H9 (cell line): Measurements from ENCODE around the gene KCTD2. TPM values are rescaled to one million over a fixed set of nuclear protein-coding genes. Genes with fewer than 3 reads are reported as not detected.

Source experiments
- DNase-seq: peaks from one replicate; pipeline ENCODE4 v3.0.0-alpha.2; 2017
- H2AFZ ChIP-seq: one replicate; pipeline ENCODE4 v1.6.1; 2013; ENCODE audit warnings: mild to moderate bottlenecking, low read length, control low read depth, moderate library complexity
- H2AK5ac ChIP-seq: 2 replicates; pipeline ENCODE4 v1.6.1; 2013; ENCODE audit warnings: low read length, control low read depth, mixed read lengths; ENCODE audit not compliant: insufficient read length
- H2BK120ac ChIP-seq: one replicate; pipeline ENCODE4 v1.6.1; 2013; ENCODE audit warnings: low read depth, mild to moderate bottlenecking, low read length, control low read depth, inconsistent platforms; ENCODE audit not compliant: poor library complexity, severe bottlenecking
- H2BK12ac ChIP-seq: 2 replicates; pipeline ENCODE4 v1.6.1; 2013; ENCODE audit warnings: low read length, control low read depth, mixed read lengths, low read depth; ENCODE audit not compliant: insufficient read length
- H2BK15ac ChIP-seq: 2 replicates; pipeline ENCODE4 v1.6.1; 2013; ENCODE audit warnings: low read depth, low read length, control low read depth
- H2BK20ac ChIP-seq: one replicate; pipeline ENCODE4 v1.6.1; 2013; ENCODE audit warnings: low read depth, mild to moderate bottlenecking, low read length, control low read depth, inconsistent platforms; ENCODE audit not compliant: poor library complexity, severe bottlenecking
- H2BK5ac ChIP-seq: 2 replicates; pipeline ENCODE4 v1.6.1; 2013; ENCODE audit warnings: low read length, control low read depth, mixed read lengths; ENCODE audit not compliant: insufficient read length
- H3K14ac ChIP-seq: 2 replicates; pipeline ENCODE4 v1.6.1; 2013; ENCODE audit warnings: low read length, control low read depth; ENCODE audit not compliant: insufficient read depth
- H3K18ac ChIP-seq: 2 replicates; pipeline ENCODE4 v1.6.1; 2013; ENCODE audit warnings: low read depth, mild to moderate bottlenecking, mixed read lengths, low read length, control low read depth; ENCODE audit not compliant: insufficient read length
- H3K23ac ChIP-seq: 2 replicates; pipeline ENCODE4 v1.6.1; 2013; ENCODE audit warnings: low read length, control low read depth, mixed read lengths, low read depth; ENCODE audit not compliant: insufficient read length
- H3K23me2 ChIP-seq: 2 replicates; pipeline ENCODE4 v1.6.1; 2013; ENCODE audit warnings: low read depth, mild to moderate bottlenecking, mixed read lengths, low read length, control low read depth; ENCODE audit not compliant: insufficient read length, poor library complexity, severe bottlenecking
- H3K27ac ChIP-seq: 2 replicates; pipeline ENCODE4 v1.5.1; 2013; ENCODE audit warnings: low read length, control low read depth, mixed read lengths, low read depth; ENCODE audit not compliant: insufficient read length
- H3K27me3 ChIP-seq: 2 replicates; pipeline ENCODE4 v1.6.1; 2013; ENCODE audit warnings: low read length, control low read depth, inconsistent platforms; ENCODE audit not compliant: insufficient read depth
- H3K4ac ChIP-seq: 2 replicates; pipeline ENCODE4 v1.6.1; 2013; ENCODE audit warnings: low read depth, mild to moderate bottlenecking, control low read depth, inconsistent platforms, low read length, moderate library complexity
- H3K4me1 ChIP-seq: 2 replicates; pipeline ENCODE4 v1.6.1; 2013; ENCODE audit warnings: low read length, control low read depth, inconsistent platforms; ENCODE audit not compliant: insufficient read depth
- H3K4me2 ChIP-seq: 2 replicates; pipeline ENCODE4 v1.6.1; 2013; ENCODE audit warnings: low read length, control low read depth, mixed read lengths; ENCODE audit not compliant: insufficient read length, insufficient read depth
- H3K56ac ChIP-seq: 2 replicates; pipeline ENCODE4 v1.6.1; 2013; ENCODE audit warnings: low read depth, mild to moderate bottlenecking, mixed read lengths, low read length, control low read depth; ENCODE audit not compliant: insufficient read length
- H3K79me1 ChIP-seq: 2 replicates; pipeline ENCODE4 v1.6.1; 2013; ENCODE audit warnings: low read depth, mild to moderate bottlenecking, moderate library complexity, low read length, control low read depth, inconsistent platforms; ENCODE audit not compliant: insufficient read depth, poor library complexity, severe bottlenecking
- H3K79me2 ChIP-seq: 2 replicates; pipeline ENCODE4 v1.6.1; 2013; ENCODE audit warnings: low read length, control low read depth, inconsistent platforms; ENCODE audit not compliant: insufficient read depth
- H3K9ac ChIP-seq: 2 replicates; pipeline ENCODE4 v1.6.1; 2013; ENCODE audit warnings: low read length, control low read depth, mixed read lengths; ENCODE audit not compliant: insufficient read length; ENCODE audit errors: extremely low read depth
- H3K9me3 ChIP-seq: one replicate; pipeline ENCODE4 v1.6.1; 2013; ENCODE audit warnings: low read depth, low read length, inconsistent platforms; ENCODE audit not compliant: control insufficient read depth
- H3T11ph ChIP-seq: one replicate; pipeline ENCODE4 v1.6.1; 2013; ENCODE audit warnings: mild to moderate bottlenecking, low read length, control low read depth, inconsistent platforms
- H4K20me1 ChIP-seq: one replicate; pipeline ENCODE4 v1.6.1; 2013; ENCODE audit not compliant: control insufficient read depth, insufficient read length, insufficient read depth
- H4K5ac ChIP-seq: 2 replicates; pipeline ENCODE4 v1.6.1; 2013; ENCODE audit warnings: low read depth, mild to moderate bottlenecking, mixed read lengths, low read length, control low read depth; ENCODE audit not compliant: insufficient read length
- H4K8ac ChIP-seq: replicated peaks from 2 replicates; pipeline ENCODE4 v1.6.1; 2013; ENCODE audit warnings: low read length, control low read depth, mixed read lengths, low read depth; ENCODE audit not compliant: insufficient read length
- H4K91ac ChIP-seq: 2 replicates; pipeline ENCODE4 v1.6.1; 2013; ENCODE audit warnings: low read depth, mild to moderate bottlenecking, moderate library complexity, mixed read lengths, low read length, control low read depth; ENCODE audit not compliant: insufficient read length
- H3K27ac Mint-ChIP-seq, 3 experiments: 2 replicates in 2 of 3; 3 replicates in 1 of 3; pipeline ENCODE4 v1.8.0; 2020 to 2021; ENCODE audit warnings: mixed read lengths in 3 of 3, mild to moderate bottlenecking in 1 of 3, moderate library complexity in 1 of 3
- H3K27me3 Mint-ChIP-seq: 2 replicates; pipeline ENCODE4 v1.8.0; 2021; ENCODE audit warnings: low read depth, mild to moderate bottlenecking, moderate library complexity, mixed read lengths
- H3K36me3 Mint-ChIP-seq, 3 experiments: 2 replicates in 2 of 3; 3 replicates in 1 of 3; pipeline ENCODE4 v1.8.0; 2020 to 2021; ENCODE audit warnings: low read depth in 3 of 3, mixed read lengths in 3 of 3; ENCODE audit not compliant: insufficient read depth in 1 of 3
- H3K4me1 Mint-ChIP-seq, 2 experiments: 2 replicates each; pipeline ENCODE4 v1.8.0; 2020; ENCODE audit warnings: mixed read lengths in 2 of 2
- H3K4me3 Mint-ChIP-seq, 2 experiments: 2 replicates in 1 of 2; 3 replicates in 1 of 2; pipeline ENCODE4 v1.8.0; 2020 to 2021; ENCODE audit warnings: mild to moderate bottlenecking in 2 of 2, mixed read lengths in 2 of 2, moderate library complexity in 1 of 2
- H3K9me3 Mint-ChIP-seq, 2 experiments: 2 replicates in 1 of 2; 3 replicates in 1 of 2; pipeline ENCODE4 v1.8.0; 2020; ENCODE audit warnings: mild to moderate bottlenecking in 2 of 2, mixed read lengths in 2 of 2, moderate library complexity in 1 of 2
- CTCF ChIP-seq: fragments of 200-600 bp; sonication (generic); conservative IDR thresholded peaks from 3 replicates; pipeline ENCODE4 v1.8.0; 2021; ENCODE audit warnings: antibody characterized with exemption, mild to moderate bottlenecking
- WGBS: extraction: QIAGEN DNeasy Blood & Tissue Kit; methylation state at CpG from one replicate; pipeline ENCODE4 v1.1.7; 2013; ENCODE audit warnings: missing lambda C conversion rate, low lambda C conversion rate, mixed read lengths; ENCODE audit not compliant: insufficient read length; ENCODE audit errors: extremely low coverage; 5-methylcytosine and 5-hydroxymethylcytosine counted together
- total RNA-seq: library from RNA; stranded (reverse); gene quantifications from 2 replicates; pipeline ENCODE4 v1.2.1, GENCODE V29; 2021

KCTD2 gene
- total RNA-seq, 1 experiment from 2014 or later = 40.1 TPM

GRCh38 chr17:75090871-75091854 lies 44.1 kb downstream of the KCTD2 start:
- Histone ChIP-seq H4K8ac (no peak overlapping the region), H2AK5ac (no peak overlapping the region), H3K4me1 (peaks cover 7% of the 10 kb centered on the region; the same call in 1 of the 2 replicates), H3K23me2 (peaks cover 7% of the 10 kb centered on the region), H3K14ac (peak overlapping the region; percentile 73; the same call in 1 of the 2 replicates), H4K91ac (no peak overlapping the region), H3K79me2 (no peaks in the 10 kb centered on the region; the same call in 1 of the 2 replicates), H3K9ac (no peak overlapping the region), H3K18ac (no peak overlapping the region), H3T11ph (no peak overlapping the region), H3K4me2 (no peak overlapping the region), H2BK120ac (no peak overlapping the region), H2BK20ac (no peak overlapping the region), H4K20me1 (no peaks in the 10 kb centered on the region), H3K27me3 (no peaks in the 10 kb centered on the region), H3K27ac (no peak overlapping the region), H3K79me1 (no peaks in the 10 kb centered on the region), H2BK15ac (no peak overlapping the region), H2AFZ (no peak overlapping the region), H3K23ac (no peak overlapping the region), H3K56ac (no peak overlapping the region), H2BK5ac (no peak overlapping the region), H3K4ac (no peak overlapping the region), H4K5ac (no peak overlapping the region), H3K9me3 (no peaks in the 10 kb centered on the region), H2BK12ac (no peak overlapping the region)
- Mint-ChIP-seq H3K36me3 (peaks cover 2 to 8% (median 4%) of the 10 kb centered on the region in 3 experiments; a peak in 6 of 7 replicates), H3K27me3 (no peaks in the 10 kb centered on the region), H3K9me3 (no peaks in the 10 kb centered on the region), H3K4me3 (peak overlapping the region in 1 of 2 experiments; percentile 59; a peak in 2 of 5 replicates), H3K27ac (peak overlapping the region; percentile 87 to 92 (median 90)), H3K4me1 (peaks cover 46 to 53% of the 10 kb centered on the region in 2 experiments)
- no peak for TF ChIP-seq CTCF
- DNase-seq = peak; percentile 55
- no CpG with 5 or more reads among the region's 19 CpGs for WGBS
